Measurements from ENCODE around the gene ICE2.
"Not testable (repeated sequence)": the region's sequence is repeated elsewhere in the genome, so short reads cannot be mapped to it uniquely, and the experiment has no call there.

Gene ICE2

GRCh38 chr15:60405399-60405798 lies 73.5 kb downstream of the ICE2 start:
- no peak overlapping the region for H3K4me3 ChIP-seq (replicated peaks; ENCODE audit: low read depth, low read length)
- no peak for DNase-seq (ENCODE audit: low read depth)
- no peak for TF ChIP-seq CTCF (IDR thresholded peaks at IDR 0.05; ENCODE audit: low read length, missing control alignments)

- not testable (repeated sequence) for H3K4me3 ChIP-seq (replicated peaks; ENCODE audit: low read depth, low read length); DNase-seq (ENCODE audit: low read depth)
Observed at GRCh38 chr15:60404351-60404750, 74.6 kb downstream of the ICE2 start.

GRCh38 chr15:60400944-60401343 lies 78.0 kb downstream of the ICE2 start:
- TF ChIP-seq CTCF (IDR thresholded peaks at IDR 0.05; ENCODE audit: low read length, missing control alignments), result no peak
- no peak overlapping the region for H3K4me3 ChIP-seq (replicated peaks; ENCODE audit: low read depth, low read length)
- DNase-seq (ENCODE audit: low read depth), result no peak

GRCh38 chr15:60399931-60400330 lies 79.0 kb downstream of the ICE2 start:
- peak; percentile 66 for DNase-seq (ENCODE audit: low read depth)
- no peak overlapping the region for H3K4me3 ChIP-seq (replicated peaks; ENCODE audit: low read depth, low read length)
- no peak for TF ChIP-seq CTCF (IDR thresholded peaks at IDR 0.05; ENCODE audit: low read length, missing control alignments)

- DNase-seq (ENCODE audit: low read depth), result no peak
- TF ChIP-seq CTCF (IDR thresholded peaks at IDR 0.05; ENCODE audit: low read length, missing control alignments), result no peak
- peak overlapping the region; percentile 98 for H3K4me3 ChIP-seq (replicated peaks; ENCODE audit: low read depth, low read length)
Observed at GRCh38 chr15:60399246-60399915, 79.6 kb downstream of the ICE2 start.

GRCh38 chr15:60397772-60398445 lies 81.0 kb downstream of the ICE2 start, which contains the start of gene ANXA2:
ANXA2 (minus strand) TSS chr15:60397986; CDS start chr15:60386075, 11,911 bp downstream.
- no peak for TF ChIP-seq CTCF (IDR thresholded peaks at IDR 0.05; ENCODE audit: low read length, missing control alignments)
- peak; percentile 87 for DNase-seq (ENCODE audit: low read depth)
- peak within 1 kb of the TSS; percentile 98 for H3K4me3 ChIP-seq (replicated peaks; ENCODE audit: low read depth, low read length)

- DNase-seq (ENCODE audit: low read depth), result peak; percentile 61
- no peak for TF ChIP-seq CTCF (IDR thresholded peaks at IDR 0.05; ENCODE audit: low read length, missing control alignments)
- peak overlapping the region; percentile 98 for H3K4me3 ChIP-seq (replicated peaks; ENCODE audit: low read depth, low read length)
Observed at GRCh38 chr15:60396958-60397771, 81.8 kb downstream of the ICE2 start.

All from fibroblast of pulmonary artery (primary cell).